D721Med (cell line): ENCODE data around the gene DZIP3.

Experiments used
- DNase-seq: peaks from one replicate; pipeline ENCODE4 v3.0.0; 2011; ENCODE audit warnings: low spot score; ENCODE audit not compliant: insufficient read length
- FAIRE-seq: peaks from 2 replicates; lab custom pipeline; 2011; peaks lifted over from hg19 to GRCh38; lab: Jason Lieb, UNC
- CTCF ChIP-seq: IDR thresholded peaks from 2 replicates; pipeline ENCODE4 v1.5.1; 2012; ENCODE audit warnings: mild to moderate bottlenecking, control low read depth; ENCODE audit not compliant: insufficient read depth; ENCODE audit errors: missing control alignments

The DZIP3 gene

GRCh38 chr3:108722724-108723123 is 133.2 kb downstream of the DZIP3 start:
- FAIRE-seq, result no peak

GRCh38 chr3:108724101-108724500 is 134.6 kb downstream of the DZIP3 start:
- no peak for FAIRE-seq
- DNase-seq, result no peak
- no peak for TF ChIP-seq CTCF

More at GRCh38 chr3:108722724-108723123, 133.2 kb downstream of the DZIP3 start:
- TF ChIP-seq CTCF, result no peak
- DNase-seq, result no peak

DNA sequence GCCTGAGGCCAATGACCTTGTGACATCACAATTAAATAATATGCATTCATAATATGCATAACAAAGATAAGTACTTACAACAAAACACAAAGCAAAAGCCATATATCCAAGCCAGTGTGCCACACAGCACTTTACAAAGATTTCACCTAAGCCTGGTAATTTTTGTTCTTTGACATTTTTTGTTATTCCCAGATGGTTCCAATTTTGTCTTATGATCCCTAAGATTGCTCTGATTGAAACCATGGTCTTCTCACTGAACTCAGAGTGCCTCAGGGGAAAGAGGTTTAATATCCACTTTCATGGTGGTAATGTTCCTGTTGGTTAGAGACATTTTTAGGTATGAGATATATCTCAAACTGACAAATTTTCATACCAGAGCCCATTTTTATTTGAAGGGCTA is 138.6 kb downstream of the DZIP3 start:
- DNase-seq (no peak), FAIRE-seq (no peak)
- TF ChIP-seq CTCF, result no peak

DNA sequence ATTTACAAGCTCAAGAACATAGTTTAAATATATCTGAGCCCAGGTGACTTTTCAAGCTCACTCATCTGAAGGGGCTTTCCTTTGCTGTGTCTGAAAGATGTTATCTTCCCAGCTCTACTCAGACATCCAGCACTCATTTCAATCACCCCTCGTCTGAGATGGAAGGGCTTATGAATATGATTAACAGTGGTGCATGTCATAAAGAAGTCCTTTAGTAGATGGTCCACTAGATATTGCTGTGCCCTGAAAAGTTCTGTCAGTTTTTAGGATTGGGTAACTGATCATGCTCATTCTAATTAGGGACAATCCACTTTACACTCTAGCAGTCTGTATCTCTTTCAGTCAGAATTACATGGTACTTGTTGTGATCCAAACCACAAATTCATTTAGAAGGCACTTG is 139.4 kb downstream of the DZIP3 start:
- FAIRE-seq (no peak), DNase-seq (no peak)
- TF ChIP-seq CTCF, result no peak

DNA sequence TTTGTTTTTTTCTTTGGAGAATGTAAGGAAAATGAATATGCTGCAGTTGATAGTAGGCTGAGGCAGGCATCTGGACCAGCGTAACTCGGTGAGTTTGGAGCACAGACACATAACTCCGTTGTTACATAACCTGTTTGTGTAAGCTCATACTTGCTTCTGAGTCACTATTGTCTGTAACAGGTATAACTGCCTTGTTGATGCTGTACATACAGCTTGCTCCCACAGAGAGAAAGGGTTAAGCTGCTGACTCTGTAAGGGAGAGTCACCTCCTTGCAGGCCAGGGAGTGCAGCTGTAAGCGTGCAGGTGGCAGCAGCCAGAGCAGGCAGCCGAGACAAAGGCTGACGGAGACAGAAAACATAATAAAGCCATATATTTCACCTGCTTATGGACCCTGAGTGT is 147.3 kb downstream of the DZIP3 start:
- no peak for TF ChIP-seq CTCF
- no peak for FAIRE-seq
- no peak for DNase-seq

DNA sequence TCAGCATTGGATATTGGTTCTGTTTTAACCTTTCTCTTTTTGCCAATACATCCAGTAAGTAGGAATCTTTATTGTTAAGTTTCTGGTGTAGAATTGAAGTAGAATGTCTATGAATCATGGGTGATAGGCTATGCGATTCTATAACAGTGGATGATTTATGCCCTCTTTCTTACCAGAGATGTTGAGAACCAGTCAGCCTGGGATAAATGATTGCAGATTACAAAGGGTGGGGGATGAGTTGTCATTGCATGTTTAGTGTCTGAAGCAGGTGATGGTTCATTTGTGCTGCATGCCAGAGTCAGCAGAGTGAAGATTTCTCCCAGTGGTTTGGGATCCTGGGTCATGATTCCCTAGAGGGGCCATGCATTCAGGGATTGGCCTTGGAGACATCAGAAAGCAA is 153.4 kb downstream of the DZIP3 start:
- FAIRE-seq (no peak), DNase-seq (no peak)
- TF ChIP-seq CTCF, result no peak
